GM21786 (cell line): ENCODE data around the gene PRKCE.

Experiments used
- ATAC-seq: cut with Tn5 transposase; IDR thresholded peaks from one replicate; pipeline ENCODE4 v1.9.1; 2021; ENCODE audit not compliant: unreplicated experiment

Gene PRKCE

GRCh38 chr2:45750001-45750400 lies 98.5 kb downstream of the PRKCE start:
- ATAC-seq, result no peak

DNA sequence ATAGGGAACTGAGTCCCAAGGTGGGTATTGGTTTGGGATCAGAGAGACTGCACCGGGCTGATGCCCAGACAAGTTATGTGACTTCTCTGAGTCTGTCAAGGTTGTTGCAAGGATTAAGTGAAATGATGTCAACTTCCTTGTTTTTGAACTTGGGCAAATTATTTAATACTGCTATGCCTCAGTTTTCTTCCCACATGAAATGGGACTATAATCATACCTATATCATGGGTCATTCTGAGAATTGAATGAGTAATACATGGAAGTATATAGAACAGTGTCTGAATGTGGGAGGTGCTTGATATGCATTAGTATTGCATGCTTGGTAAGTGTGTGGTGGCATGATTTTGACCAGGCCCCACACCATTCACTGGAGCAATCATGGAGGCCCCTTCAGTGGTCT lies 99.0 kb downstream of the PRKCE start:
- ATAC-seq, result no peak

DNA sequence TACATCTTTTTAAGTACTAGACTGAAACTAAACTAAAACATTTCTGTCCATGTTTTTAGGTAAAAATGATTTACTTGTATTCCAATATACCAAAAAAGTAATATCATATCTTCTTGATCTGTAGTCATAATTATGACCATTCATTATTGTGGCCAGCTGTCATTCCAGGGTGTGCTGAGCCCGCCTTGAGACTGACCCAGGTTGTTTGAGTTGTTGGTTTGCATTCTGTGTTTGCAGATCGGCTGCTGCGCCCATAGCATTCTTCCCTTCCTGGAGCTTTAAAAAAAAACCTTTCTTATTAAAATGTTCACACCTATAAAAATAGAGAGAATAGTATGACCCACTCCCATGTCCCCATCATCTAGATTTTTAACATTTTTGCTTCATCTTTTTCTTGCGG lies 101.9 kb downstream of the PRKCE start:
- no peak for ATAC-seq

- no peak for ATAC-seq
Observed at GRCh38 chr2:45754131-45755010, 102.9 kb downstream of the PRKCE start.

DNA sequence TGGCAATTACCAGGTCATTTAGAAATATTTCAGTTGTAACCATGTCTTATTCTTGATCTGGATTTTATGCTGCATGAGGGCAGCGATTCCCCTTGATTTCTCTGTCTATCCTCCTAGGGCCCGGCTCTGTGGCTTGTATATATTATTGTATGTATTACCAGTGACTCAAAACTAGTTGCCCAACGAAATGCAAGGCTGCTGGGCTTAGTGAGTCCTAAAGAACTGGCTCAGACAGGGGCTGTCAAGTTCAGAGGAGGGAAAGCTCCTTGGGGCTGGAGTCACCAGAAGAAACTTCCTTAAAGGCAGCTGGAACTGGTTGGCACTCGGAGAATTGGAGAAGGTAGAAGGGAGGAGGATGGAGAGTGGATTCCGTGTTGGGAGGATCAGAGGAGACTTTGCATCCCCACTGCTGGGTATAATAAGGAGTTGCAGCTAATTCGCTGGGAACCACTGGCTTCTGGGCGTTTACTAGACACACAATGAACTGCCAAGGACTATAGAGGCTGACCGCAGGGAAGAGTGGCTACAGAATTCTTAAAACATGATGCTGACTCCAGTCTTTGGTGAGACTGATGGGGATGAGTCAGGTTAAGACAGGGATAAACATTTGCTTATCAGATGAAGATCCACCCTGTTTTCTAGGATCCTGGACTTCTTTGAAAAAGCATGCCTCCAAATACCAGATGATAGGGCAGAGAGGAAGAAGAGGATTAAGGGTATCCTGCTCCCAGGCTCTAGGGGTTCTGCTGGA lies 104.3 kb downstream of the PRKCE start:
- ATAC-seq, result no peak

GRCh38 chr2:45758018-45758417 lies 106.5 kb downstream of the PRKCE start:
- ATAC-seq, result no peak

- ATAC-seq, result no peak
Observed at GRCh38 chr2:45759310-45759851, 107.9 kb downstream of the PRKCE start.

DNA sequence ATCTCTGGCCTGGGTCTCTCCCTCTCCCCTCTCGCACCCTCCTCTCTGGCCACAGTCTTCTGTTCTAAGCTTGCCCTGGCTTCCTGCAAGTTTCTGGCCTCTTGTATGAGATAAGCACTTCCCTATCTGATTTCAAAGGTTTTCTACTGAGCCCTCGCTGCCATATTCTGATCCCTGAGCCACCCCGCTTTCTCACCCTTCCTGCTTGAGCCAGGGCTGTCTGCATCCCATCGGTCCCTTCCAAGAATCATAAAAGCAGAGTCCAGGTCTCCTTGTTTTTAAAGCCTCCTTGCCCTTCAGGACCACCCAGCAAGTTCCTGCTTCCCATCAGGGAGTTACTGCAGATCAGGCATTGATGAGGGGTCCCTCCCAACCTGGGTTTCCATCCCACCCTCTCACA lies 110.2 kb downstream of the PRKCE start:
- ATAC-seq, result no peak

- no peak for ATAC-seq
Observed at GRCh38 chr2:45763255-45763654, 111.8 kb downstream of the PRKCE start.

DNA sequence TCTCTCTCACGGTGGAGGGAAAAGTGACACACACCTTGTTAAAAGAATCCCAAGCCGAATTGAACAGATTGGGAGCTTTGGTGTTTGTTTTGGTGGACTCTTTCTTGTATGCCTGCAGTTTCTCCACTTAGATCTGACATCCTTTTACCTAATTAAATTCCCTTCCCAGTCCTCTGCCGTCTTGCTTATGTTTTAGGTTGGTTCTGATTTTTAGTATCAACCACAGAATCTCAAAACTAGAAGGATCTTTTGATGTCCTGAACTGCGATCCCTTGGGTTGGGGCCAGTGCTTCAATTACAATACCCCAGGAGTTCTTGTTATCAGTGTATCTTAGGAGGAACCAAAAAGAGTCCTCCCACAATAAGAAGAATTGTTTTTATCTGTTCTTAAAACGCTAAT lies 112.3 kb downstream of the PRKCE start:
- no peak for ATAC-seq

- no peak for ATAC-seq
Observed at GRCh38 chr2:45765007-45765727, 113.7 kb downstream of the PRKCE start.

DNA sequence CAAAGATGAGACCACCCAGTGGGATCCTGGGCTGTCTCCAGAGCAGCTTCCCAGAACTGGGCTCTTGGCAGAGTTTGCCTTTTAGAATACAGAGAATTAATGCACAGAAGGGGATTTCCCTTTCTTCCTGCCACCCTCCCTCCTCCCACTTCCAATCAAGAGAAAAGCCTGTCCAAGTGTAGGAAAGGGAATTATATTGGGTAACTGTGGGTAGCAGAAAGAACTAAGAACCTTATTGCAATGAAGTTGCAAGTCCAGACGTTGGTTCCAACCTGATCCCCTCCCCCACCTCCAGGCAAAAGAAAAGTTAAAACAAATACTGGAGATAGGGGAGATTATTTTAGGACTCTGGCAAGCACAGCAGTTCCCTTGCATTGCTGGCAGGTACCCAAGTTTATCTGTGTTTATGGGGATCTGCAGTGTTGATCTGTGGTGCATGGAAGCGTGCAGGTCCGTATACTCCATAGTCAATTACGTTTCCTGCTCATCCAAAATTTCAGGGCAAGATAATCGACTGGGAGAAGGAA lies 114.3 kb downstream of the PRKCE start:
- ATAC-seq, result no peak

- no peak for ATAC-seq
Observed at GRCh38 chr2:45768208-45768607, 116.7 kb downstream of the PRKCE start.

DNA sequence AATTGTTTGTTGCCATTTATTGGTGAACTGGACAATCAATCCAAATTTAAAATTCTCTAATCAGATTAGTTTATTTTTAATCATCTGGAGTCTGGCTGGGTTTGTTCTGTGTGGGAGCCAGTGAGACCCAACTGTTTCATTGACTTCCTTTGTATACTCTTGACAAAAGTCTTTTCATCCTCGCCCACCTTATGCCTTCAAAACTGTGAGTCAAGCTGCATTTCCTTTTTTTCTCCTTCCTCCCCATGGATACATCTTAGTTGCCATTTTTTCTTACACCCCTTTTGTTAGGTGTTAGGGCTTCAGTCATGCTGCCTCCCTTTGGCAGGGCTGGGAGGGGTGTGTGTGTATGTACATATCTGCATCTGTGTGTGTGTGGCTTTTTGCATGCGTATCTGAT lies 117.6 kb downstream of the PRKCE start:
- ATAC-seq, result no peak

DNA sequence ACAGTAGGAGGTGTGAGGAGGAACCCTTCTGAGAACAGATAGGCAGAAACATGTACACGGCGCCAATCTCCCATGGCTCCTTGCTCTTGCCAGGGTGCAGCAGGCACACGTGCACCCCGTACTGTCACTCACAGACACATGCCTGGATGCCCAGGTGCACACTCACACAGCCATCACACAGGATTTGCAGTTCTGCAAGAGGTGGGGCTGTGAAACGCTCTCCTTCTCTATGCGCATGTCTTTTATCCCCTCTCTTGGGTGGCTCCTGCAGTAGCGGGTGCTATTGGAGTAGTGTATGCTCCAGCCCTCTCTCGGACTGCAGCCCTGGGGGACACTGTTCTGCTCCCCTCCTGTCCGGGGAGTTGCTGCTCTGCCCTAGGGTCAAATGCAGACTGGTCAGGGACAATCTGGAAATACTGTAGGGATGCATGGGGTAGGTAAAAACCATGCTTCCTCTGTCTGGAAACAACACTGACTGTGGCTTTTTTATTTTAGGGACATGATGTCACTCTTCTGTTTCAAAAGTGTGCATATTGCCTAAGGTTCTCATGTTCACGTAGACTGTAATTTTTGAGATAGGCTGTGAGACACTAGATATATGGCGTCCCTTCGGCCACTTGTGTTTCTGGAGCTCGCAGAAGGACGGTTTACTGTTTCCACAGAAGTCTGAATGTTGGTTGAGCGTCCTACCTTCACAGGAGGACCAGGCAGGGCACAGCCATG lies 118.5 kb downstream of the PRKCE start:
- no peak for ATAC-seq

DNA sequence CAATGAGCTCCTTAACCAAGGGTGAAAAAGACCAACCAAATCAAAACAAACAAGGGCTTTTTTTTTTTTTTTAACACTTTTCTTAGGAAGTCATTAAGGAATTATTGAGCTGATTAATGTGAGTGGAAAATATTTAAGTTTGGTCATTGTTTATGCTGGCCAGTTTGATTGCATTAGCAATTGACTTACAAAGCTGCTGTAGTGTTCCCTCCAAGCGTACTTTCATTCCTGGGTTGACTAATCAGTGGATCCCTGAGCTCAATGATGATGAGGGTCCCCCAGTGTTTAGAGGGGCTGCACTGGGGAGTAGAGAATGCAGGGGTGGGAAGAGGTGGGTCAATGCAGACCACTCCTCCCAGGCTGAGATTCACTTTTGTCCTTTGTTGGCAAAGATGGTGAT lies 119.3 kb downstream of the PRKCE start:
- no peak for ATAC-seq

DNA sequence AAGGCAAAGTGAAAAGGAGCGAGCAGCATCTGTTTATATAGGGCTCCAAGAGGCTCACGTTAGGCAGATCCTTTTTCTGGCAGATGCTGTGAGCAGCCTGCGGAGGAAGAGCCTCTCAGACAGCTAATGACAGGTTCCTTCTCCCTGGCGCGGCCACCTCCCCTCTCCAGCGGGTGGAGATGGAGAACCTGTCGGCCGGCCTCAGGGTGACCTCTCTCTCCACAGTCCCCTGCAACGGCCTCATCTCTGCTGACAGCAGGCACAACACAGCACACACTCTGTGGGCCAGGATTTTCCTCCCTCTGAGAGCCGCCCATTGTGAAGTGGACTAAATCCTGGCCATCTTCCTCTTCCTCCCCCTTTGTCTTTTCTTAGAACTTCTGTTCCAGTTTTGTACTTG lies 119.8 kb downstream of the PRKCE start:
- no peak for ATAC-seq

GRCh38 chr2:45772038-45772437 lies 120.6 kb downstream of the PRKCE start:
- ATAC-seq, result no peak

DNA sequence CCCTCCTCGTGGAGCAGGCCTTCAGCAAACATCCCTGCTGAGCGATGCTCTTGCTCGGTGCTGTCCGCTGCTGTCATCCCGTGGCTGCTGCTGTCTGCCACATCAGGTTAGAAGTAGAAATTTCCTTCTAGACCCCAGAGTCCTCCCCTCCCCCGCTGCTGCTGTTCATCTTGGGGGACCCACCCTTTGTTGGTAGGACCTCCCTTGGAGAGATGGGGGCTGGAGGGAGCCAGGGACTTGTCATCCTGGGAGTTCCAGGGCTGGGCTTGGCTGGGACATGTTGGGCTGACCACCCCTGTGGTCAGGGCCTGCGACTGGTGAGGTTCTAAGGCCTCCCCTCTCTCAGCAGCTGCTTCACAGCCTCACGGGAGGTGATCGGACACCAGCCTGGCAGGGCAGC lies 122.4 kb downstream of the PRKCE start:
- ATAC-seq, result no peak

DNA sequence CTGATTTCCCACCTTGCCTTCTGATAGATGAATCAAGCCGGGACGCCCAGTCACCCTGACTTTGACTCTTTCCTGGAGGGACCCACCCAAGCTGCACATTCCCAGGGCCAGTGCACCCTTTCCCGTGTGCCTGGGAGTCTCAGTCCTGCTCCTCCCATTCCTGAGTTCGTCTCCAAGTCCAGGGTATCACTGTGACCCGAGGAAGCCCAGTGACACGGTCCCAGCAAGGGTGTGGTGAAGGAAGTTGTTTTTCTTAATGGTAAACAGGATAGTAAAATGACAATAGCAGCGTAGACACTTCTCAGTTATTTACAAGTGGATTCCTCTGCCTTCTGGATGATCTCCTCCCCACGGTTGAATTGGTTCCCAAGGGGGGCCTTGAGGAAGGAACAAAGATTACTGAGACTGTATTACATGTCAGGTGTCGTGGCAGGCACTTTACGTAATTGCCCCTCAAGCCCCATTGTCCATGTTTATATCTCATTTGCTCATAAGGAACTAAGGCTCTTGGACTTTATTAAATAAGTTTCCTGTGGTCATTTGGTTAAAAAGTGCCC lies 123.3 kb downstream of the PRKCE start:
- ATAC-seq, result no peak
